ENCODE measurements around the gene CRLF1.

DNA sequence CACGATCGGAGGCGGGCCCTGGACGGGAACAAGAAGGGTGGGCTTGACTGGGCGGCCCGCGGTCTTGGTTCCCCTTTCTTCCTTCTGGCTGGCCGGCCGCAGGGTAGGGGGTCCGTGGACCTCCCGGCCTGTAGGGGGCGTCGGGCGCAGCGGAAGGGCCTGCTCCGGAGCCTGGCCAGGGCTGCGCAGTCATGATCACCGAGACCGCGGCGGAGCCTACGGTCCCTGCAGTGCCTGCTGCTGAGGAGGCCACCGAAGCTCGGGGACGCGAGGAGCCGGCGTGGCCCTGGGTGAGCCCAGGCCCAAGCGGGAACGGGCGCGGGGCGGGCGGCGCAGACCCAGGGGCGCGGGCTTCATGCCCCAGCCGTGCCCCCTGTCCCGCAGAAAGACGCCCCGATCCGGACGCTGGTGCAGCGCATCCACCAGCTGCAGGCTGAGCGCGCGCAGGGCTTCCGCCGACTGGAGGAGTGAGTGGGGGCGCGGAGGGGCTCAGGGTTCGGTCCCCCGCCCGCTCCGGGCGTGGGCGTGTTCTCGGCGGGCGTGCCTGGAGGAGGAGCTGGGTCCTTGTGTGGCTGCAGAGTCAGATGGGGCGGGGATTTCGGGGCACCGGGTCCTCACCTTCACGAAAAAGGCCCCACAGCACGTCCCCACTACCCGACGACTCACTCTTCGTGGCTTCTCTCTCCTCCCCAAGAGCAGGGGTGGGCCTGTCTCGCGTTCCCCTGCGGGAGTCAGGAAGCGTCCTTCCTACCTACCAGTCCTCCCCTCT lies 17.8 kb downstream of the CRLF1 start, which contains the start of gene REX1BD:
- peak; percentile 61 for TF ChIP-seq POLR2A (IDR thresholded peaks at IDR 0.05)
- TF ChIP-seq, protein P1, sequence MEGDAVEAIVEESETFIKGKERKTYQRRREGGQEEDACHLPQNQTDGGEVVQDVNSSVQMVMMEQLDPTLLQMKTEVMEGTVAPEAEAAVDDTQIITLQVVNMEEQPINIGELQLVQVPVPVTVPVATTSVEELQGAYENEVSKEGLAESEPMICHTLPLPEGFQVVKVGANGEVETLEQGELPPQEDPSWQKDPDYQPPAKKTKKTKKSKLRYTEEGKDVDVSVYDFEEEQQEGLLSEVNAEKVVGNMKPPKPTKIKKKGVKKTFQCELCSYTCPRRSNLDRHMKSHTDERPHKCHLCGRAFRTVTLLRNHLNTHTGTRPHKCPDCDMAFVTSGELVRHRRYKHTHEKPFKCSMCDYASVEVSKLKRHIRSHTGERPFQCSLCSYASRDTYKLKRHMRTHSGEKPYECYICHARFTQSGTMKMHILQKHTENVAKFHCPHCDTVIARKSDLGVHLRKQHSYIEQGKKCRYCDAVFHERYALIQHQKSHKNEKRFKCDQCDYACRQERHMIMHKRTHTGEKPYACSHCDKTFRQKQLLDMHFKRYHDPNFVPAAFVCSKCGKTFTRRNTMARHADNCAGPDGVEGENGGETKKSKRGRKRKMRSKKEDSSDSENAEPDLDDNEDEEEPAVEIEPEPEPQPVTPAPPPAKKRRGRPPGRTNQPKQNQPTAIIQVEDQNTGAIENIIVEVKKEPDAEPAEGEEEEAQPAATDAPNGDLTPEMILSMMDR (IDR thresholded peaks at IDR 0.05), result peak; percentile 88 to 95 (median 90)
